NCI-H146 (cell line): ENCODE measurements around the gene PCSK6.

Experiments
- DNase-seq: peaks from one replicate; lab custom pipeline; 2025; lab: John Stamatoyannopoulos, UW

The PCSK6 gene

DNA sequence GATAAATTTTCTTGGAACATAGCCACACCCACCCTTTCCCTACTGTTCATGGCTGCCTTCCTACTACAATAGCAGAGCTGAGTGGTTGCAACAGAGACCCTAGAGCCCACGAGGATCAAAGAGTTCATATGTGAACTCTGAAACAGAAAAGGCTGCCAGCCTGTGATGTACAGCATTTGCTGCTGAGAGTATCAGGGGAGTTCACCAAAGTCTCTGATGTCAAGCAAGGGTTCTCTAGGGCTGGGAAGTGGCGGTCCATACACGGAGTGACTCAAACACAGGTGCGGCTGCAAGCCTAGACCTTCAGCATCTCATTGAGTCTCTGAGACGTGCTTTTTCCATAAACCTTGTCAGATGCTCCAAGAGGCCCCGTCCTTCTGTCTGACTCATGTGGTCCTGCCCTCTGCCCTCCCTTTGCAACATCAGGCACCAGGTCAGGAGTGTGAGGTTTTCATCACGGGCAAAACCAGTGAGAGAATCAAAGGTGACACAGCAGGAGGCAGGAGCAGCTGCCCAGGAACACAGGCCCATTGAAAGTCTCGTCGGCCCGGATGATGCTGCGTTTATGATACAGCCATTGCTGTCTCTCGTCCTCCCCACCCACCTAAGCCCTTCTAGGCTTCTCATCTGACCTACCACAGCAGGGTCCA is 42.9 kb downstream of the PCSK6 start:
- DNase-seq: no peak

DNA sequence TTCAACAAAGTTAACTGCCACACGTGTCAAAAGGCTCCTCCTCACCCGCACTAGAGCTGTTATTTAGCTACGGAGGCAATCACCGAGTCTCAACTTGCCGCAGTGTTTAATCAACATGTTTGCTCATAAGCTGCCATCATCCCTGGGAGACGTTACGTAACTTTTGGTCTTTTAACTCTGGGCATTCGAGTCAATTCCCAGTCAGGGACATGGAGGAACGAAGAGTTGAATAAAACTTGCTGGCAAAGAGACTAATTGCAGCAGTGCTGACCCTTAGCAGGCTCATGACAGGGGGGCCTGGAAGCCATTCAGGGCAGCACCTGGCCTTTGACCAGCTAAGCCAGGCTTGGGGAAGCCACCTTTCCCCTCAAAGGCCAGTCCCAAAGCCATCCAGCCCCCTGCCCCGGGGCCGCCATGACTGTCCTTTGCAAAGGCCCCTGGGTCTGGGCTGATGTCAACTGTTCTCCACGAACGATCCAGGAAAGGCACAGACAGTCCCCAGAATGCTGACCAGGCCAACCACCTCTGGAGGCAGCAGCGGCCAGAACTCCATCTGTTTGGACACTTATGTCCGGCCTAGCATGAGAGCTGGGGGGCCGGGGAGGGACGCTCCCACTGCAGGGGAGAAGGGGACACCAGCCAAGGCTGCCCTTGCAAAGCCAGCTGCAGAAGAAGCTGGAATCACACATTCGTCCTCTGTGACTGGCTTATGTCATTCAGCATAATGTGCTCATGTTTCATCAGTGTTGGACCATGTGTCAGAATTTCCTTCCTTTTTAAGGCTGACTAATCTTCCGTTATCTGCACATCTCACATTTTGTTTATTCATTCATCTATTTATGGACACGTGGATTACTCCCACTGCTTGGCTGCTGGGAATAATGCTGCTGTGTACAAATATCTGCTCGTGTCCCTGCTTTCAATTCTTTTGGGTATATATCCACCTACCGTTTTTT is 43.7 kb downstream of the PCSK6 start:
- no peak for DNase-seq

DNA sequence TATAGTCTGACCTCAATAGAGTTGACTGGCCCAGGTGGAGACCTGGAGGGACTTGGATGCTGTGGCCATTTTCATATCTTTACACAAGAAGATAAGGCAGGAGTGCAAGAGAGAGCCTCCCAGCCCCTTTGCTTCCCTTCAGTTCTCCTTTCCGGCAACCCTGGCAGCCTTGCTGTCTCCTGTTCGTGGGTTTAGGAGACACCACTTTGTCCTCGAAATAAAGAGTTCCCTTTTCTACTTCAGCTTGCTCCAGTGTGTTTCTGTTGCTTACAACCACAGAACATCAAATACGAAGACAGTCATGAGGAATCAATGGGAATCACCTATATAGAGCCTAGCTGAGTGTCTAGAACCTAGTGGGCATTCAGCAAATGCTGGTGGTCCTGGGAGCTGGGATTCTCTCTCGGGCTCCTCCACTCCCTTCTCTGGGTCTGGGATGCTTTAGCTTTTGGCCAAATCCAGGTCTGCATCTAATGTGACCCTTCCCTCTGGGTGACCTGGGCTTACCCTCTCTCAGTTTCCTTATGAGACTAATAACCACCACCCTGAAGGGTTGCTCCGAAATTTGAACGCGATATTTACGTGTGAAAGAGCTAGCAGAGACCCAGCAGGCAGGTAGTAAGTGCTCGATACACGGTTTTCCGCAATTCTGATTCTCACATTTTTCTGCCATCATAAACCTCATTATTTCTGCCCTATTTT is 44.5 kb downstream of the PCSK6 start:
- DNase-seq: no peak

DNA sequence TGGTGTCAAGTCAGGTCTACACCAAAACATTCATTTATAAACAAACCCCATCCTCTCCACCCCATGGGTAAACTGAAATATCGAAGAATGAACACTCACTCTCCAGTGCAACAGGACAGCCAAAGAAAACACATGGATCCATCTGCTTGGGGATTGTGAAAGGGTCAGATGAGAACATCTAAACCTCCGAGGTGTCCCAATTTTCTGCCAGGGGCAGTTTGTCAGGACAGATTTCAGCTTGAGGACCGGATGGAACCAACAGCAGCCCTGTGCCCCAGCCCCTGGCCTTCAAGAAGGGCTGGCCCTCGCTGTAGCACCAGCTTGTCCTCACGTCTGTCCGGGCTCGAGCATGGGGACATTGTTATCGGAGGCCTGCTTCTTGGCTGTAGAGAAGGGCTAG is 45.5 kb downstream of the PCSK6 start:
- no peak for DNase-seq

DNA sequence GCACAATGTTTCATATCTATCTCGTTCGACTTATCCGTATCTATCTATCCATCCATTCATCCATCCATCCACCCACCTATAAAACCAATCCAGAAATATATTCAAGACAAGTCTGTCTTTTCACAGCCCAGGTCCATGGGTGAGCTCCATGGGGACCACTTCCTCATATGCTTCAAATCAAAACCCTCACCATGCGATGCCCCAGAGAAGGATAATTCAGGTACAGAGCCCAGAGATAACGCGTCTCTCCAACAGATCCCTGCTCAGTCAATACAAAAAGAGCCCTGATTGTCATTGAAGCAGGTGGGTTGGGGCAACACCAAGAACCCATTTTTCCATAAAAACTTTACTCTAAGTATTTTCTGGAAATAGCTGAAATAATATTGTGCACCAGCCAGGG is 47.2 kb downstream of the PCSK6 start:
- DNase-seq: no peak

DNA sequence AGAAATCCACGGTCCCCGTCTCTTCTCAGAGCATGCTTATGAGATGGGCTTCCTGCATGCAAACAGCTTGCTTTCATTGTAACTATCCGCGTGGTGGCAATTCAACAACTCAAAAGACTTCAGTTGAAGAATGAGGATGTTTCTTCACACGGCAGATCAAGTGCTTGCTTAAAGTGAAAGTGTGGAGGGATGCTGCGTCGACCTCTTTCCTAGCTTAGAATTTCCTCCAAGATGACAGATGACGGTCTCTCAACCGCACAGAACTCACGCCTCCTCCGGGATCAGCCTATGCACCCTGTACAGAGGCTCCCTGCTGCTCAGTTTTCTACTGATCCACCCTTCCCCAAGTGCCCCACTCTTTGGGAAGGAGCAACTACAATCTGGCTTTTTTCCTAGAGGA is 47.8 kb downstream of the PCSK6 start:
- DNase-seq: no peak

DNA sequence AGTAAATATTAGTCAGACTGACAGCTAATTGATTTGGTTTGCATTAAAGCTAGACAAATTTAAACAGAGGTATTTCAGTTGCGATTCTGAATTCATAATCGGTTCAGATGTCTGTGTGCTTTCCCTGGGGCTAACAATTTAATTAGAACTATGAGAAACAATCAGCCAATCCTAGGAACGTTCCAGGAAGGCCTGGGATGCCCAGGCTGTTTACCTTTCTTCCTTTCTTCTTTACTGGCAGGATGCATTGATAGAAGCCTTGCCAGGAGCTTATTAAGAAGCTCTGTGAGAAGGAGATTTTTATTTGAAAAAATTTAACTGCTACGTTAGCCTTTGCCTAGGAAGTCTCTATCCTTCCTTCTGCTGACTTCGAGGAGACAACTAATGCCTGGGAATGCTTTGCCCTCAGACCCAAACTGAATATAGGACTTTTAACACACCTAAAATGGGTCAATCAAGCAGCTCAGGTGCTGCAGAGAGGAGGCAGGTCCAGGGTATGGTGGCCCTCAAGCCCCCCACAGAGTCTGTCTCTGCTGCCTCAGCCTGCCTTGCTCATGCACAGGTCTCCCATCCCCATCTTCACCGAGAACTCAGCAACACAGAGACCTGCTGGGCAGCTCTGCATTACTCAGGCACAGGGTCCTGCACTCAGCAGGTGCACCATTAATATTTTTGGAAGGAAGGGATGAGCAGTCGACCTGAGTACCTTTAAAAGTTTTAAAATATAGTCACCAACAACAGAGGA is 48.5 kb downstream of the PCSK6 start:
- no peak for DNase-seq

DNA sequence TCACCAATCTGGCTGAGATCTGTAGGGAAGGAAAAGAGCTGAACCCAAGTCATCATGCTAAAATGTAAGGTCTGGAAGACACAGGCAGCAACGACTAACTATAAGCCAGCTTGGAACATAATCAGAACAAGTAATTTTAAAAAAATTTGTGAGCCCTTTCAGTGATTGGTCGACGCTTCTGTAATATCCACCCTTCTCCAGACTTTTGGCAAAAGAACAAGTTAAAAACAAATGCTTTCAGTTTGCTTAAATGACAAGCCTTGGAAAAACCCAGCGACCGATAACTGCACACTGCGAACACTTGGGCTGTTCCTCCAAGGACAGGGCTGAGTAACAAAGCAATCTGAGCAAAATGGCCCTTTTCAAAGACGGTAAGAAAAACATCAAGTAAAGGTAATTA is 49.6 kb downstream of the PCSK6 start:
- DNase-seq: no peak

DNA sequence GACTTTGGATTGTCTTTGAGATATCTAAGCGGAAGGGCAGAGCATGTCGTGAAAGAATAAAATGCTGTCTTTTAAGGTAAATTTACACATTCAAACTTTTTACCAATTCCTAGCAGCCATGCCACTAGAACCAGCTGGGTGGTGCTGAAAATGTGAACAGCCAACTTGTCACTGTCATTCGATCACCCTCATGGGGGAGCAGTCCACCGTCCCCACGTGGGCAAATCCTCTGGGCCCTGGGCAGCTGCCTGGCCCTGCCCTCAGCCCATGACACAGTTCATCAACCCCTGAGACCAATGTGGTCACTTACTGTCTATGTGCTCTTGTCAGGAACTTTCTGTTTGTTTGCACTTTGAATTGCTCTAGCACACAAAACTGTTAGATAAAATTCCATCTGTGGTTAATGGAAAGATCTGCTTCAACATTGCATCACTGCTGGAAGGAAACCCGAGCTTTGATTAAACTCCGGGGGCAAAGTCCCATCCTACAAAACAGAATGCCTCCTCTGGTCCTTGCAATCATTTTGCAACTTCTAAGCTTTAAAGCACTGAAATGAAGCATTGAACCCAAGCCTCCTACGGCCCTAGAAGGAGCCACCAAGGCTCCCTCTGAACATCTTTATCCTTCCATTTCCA is 50.1 kb downstream of the PCSK6 start:
- no peak for DNase-seq

DNA sequence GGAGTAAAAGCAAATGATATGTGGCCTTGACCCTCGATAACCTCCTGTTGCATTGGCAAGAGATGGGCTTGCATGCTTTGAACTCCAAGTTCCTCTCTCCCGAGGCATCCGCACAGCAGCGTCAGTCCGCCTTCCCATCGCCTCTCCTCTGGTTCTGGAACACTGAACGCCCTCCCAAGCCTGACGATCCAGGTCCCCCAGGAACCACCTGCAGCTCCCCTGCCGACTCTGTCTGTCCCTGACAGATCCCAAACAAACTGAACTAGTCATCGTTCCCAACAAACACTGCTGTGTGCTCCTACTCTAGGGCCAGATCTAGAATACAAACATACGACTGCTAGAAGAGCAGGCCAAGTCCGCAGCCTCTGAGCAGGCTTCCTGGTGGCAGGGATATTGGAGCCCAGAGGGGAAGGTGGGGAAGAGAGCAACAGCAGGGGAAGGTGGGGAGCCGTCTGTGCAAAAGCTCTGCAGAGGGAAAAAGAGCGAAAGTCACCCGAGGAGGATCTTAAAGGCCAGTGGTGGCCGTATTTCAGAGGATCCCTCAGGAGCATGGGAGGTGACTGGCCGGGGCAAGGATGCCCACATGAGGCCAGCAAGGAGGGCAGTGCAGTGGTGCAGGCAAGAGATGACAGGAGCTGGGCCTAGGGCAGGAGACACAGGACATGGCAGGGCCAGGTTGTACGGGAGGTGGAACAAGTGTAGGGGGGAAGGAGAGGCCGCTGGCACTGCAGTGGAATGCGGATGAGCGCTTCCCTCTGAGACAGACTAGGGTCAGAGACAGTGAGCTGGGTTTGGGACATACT is 50.8 kb downstream of the PCSK6 start:
- no peak for DNase-seq

DNA sequence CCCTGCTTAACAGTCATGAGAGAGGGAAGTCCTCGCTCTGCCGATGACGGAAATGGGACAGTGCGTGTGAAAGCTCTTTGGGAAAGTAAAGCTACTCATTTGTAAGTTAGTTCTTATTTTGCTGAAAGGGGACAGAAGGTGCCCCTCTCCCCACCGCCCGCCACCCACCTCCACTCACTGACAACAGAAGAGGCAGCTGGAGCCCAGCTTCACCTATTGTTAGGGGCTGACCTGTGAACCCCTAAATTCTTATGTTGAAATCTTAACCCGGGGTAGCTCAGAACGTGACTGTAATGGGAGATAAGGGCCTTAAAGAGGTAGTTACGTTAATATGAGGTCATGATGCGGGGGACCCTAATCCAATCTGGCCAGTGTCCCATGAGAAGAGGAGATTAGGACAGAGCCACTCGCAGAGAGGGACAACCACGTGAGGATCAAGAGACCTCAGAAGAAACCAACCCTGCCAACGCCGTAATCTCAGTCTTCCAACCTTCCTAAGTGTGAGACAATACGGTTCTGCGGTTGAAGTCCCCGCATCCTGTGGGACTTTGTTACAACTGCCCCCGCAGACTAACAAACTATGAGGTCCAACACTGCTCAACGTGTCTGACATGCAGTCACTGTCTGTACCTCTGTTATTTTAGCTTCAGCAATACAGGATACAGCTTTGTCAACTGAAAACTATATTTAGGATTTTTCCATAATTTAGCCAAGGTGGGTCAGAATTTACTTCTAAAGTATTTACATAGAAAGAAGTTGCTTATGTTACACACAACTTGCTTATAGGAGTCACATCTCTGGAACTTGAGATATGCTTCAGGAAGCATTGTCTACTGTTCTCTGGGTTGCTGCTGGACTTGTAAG is 51.7 kb downstream of the PCSK6 start:
- DNase-seq: no peak

DNA sequence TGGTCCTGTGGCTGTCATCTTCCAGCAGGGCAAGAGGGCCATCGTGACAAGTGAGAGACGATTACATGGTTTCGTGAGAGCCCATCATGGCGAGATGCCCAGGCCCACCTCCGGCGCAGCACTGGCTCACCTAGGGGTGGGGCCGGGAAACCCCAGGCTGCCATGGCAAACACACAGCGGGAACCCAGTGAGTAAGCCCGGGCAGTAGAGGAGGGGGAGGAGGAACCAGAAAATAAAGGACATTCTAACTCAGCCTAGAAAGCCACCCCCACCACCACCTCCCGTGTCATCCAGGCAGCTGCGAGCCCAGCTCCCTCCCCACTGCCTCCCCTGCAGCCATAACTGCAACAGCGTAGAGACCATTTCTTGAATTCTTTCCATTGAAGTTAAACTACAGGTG is 52.3 kb downstream of the PCSK6 start:
- no peak for DNase-seq

DNA sequence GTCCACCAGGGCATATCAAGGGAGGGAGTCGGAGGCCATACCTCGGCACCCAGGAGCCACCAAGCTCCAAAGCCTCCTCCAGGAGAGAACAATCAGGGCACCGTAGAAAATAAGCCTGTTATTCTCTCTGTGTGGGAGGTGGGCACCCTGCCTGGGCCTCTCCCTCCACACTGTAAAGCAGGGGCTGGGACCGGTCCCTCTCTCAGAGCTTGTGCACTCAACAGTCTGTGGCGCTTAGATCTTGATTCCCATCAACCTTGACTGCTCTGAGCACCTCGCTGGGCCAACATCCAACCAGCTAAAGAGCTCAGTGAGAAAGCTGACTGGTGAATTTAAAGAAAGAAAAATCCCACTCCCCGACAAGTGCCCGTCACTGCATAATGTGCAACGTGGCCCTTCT is 53.0 kb downstream of the PCSK6 start:
- no peak for DNase-seq

DNA sequence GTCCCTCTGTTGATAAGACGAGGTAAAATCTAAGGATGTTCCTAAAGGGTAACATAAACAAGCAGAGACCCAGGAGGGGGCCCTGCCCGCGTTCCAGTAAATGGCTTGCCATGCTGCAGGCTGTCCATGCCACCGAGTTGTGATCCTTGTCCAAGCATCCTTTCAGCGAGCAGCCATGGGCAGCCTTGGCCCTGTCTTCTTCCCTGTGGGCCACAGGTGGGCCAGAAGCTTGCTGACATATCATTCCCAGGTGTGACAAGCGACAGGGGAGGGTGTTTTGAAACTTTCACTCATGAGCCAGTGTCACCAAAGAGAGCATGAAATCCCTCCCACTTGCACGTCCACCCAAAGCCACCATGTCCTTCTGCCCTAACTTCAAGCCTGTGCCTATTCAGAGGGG is 53.7 kb downstream of the PCSK6 start:
- DNase-seq: no peak

DNA sequence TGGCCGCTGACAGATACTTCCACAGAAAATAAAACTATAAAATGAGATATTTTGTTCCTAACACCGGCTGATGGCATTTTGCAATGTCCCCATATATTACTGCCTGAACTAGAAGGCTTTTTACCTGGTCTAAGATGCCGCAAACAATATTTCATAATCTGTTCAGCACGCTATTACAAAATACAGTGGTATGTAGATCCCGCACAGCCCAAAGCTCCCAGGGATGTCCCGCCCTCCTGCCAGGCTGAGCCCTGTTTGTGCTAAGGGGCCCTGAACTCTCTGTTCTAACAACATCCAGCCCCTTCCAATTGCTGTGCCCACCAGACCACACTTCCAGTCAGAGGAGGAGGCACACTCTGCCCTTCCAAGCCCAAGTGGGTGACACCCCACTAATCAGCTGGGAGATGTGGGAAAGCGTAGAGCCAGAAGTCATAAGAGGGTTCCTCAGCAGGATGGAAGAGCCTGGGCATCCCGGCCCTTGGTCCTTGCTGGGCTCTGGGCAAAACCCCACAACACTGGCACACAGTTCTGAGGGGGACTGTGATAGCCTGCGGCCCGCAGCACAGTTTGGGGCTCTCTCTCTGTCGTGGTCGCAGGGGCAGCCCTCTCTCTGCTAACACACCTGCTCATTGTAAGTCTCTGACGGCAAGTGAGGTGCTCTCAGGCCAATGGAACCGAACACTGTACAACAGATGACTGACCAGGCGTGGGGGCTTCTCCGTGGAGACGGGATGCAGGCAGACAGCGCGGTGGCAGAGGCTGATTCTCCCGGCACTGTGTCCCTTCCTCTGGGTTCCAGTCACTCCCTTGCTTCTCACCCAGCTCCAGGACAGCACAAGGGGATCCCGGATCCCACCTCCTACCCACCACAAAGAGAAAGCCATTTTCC is 55.2 kb downstream of the PCSK6 start:
- no peak for DNase-seq

DNA sequence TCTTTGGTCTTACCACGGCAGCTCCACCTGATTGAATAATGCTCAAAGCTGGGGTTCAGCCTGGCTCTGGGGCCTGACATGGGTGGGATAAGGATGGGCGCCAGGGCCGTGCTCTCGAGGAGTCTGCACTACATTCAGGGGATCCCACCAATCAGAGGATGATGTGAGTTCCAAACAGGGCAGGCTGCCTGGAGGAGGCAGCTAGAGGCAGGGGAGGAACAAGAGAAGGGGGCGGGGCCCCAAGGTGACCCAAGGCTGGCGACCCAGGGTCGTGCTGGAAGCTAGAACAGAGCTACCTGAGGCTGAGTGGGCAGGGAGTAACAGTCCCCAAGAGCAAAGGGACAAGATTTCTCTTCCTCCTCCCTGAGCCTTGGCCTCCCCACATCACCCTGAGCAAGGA is 56.1 kb downstream of the PCSK6 start:
- no peak for DNase-seq

DNA sequence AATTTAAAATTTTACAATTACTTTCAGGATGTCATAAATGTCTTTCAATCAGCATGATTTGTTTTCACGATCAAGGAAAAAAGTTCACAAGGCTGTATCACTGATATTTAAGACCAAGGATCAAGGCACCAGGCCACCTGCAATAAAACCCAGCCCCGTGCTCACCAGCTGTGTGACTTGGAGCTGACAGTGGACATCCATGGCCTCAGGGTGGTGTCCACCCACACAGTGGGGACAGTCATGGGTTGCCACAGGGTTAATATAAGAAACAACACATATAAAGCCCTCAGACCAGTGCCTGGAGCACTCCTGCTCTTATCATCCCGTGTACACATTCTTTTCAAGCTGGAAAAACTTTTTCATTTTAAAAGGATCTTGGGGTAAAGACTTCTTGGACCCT is 56.5 kb downstream of the PCSK6 start:
- no peak for DNase-seq

DNA sequence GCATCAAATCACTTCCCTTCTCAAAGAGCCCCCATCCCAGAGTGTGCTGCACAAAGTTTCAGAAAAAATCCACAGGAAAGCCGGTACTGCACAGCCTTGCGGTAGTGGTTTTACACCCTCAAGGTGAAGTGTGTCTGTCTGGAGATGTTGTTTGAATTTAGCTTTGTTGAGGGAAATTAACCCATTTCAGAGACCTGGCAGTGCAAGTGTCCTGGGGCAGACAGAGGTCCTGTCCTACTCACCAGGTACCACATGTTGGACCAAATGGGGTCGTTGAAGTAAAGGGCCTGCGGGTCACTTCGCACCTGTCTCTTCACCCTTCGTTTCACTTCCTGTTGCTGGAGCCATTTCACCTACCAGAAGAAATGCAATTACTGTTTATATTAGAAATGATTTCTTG is 57.8 kb downstream of the PCSK6 start:
- no peak for DNase-seq

DNA sequence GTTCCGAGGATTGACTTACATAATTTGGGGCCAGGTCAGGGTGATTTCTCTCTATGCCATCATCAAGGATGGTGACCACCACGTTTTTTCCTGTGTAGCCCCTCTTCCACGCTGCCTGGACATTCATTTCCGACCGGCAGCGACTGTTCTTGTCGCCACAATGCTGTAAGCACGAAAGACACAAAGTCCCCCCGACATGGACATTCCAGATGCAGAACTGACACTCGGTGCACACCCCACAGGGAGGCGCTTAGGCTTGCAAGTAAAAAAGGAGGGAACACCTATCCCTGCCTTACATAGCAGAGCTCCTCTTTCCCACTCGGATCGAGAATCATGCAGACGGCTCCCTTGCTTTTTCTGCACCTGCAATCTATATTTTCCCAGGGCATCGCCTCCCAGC is 58.2 kb downstream of the PCSK6 start:
- DNase-seq: no peak
